Loucy (cell line): ENCODE data around the gene TMSB10.

ENCODE experiments used
- H2AFZ ChIP-seq: fragments of 200-600 bp; sonication (generic); 2 replicates; pipeline ENCODE4 v1.6.0; 2016; ENCODE audit warnings: antibody characterized with exemption, mild to moderate bottlenecking, low read length, moderate library complexity
- H3F3A ChIP-seq: fragments of 200-600 bp; 2 replicates; pipeline ENCODE4 v1.6.0; 2016; ENCODE audit warnings: antibody characterized with exemption, low read depth, mild to moderate bottlenecking
- H3K27me3 ChIP-seq: fragments of 200-600 bp; sonication (generic); 2 replicates; pipeline ENCODE4 v1.6.1; 2014; ENCODE audit warnings: low read length, mild to moderate bottlenecking; ENCODE audit not compliant: insufficient read depth, poor library complexity, severe bottlenecking
- H3K36me3 ChIP-seq: fragments of 200-600 bp; sonication (generic); 2 replicates; pipeline ENCODE4 v1.6.1; 2016; ENCODE audit warnings: low read length; ENCODE audit not compliant: insufficient read depth
- H3K4me1 ChIP-seq: fragments of 200-600 bp; sonication (generic); 2 replicates; pipeline ENCODE4 v1.5.1; 2014; ENCODE audit warnings: low read length, mild to moderate bottlenecking; ENCODE audit not compliant: insufficient read depth, poor library complexity, severe bottlenecking
- H3K4me2 ChIP-seq: fragments of 200-600 bp; sonication (generic); 2 replicates; pipeline ENCODE4 v1.6.0; 2014; ENCODE audit warnings: antibody characterized with exemption, low read length, low read depth, mild to moderate bottlenecking; ENCODE audit not compliant: poor library complexity, severe bottlenecking
- H3K4me3 ChIP-seq: fragments of 200-600 bp; sonication (generic); 2 replicates; pipeline ENCODE4 v1.5.1; 2014; ENCODE audit warnings: low read length, mild to moderate bottlenecking, mixed read lengths; ENCODE audit not compliant: poor library complexity, severe bottlenecking
- H3K79me2 ChIP-seq: fragments of 200-600 bp; sonication (generic); 2 replicates; pipeline ENCODE4 v1.6.1; 2014; ENCODE audit warnings: low read length; ENCODE audit not compliant: insufficient read depth
- H3K9ac ChIP-seq: fragments of 200-600 bp; sonication (generic); 2 replicates; pipeline ENCODE4 v1.6.0; 2014; ENCODE audit warnings: mild to moderate bottlenecking, low read depth, low read length, moderate library complexity; ENCODE audit not compliant: poor library complexity, severe bottlenecking
- H3K9me2 ChIP-seq: fragments of 200-600 bp; sonication (generic); replicated peaks from 2 replicates; pipeline ENCODE4 v1.6.1; 2016; ENCODE audit warnings: low read depth, low read length, mixed read lengths
- H3K9me3 ChIP-seq: fragments of 200-600 bp; sonication (generic); 2 replicates; pipeline ENCODE4 v1.6.1; 2014; ENCODE audit warnings: mild to moderate bottlenecking, antibody characterized with exemption, low read length, low read depth; ENCODE audit not compliant: insufficient read depth
- H4K20me1 ChIP-seq: fragments of 200-600 bp; sonication (generic); 2 replicates; pipeline ENCODE4 v1.6.0; 2014; ENCODE audit warnings: antibody characterized with exemption, low read length, mild to moderate bottlenecking; ENCODE audit not compliant: insufficient read depth, poor library complexity, severe bottlenecking
- CTCF ChIP-seq: fragments of 200-600 bp; sonication (generic); conservative IDR thresholded peaks from 2 replicates; pipeline ENCODE4 v1.5.1; 2014; ENCODE audit warnings: mild to moderate bottlenecking, antibody characterized with exemption, low read length
- EZH2phosphoT487 ChIP-seq: fragments of 200-600 bp; IDR thresholded peaks from 2 replicates; pipeline ENCODE4 v1.6.1; 2018; ENCODE audit warnings: antibody characterized with exemption, mild to moderate bottlenecking, moderate library complexity, borderline replicate concordance

The TMSB10 gene

GRCh38 chr2:84905181-84906107, at the start of gene TMSB10:
TMSB10 (plus strand) TSS chr2:84905656.
- H3K4me2 ChIP-seq = peak within 1 kb of the TSS; percentile 85
- H3K27me3 ChIP-seq = no peaks in the 10 kb centered on the region
- peaks cover 28% of the 10 kb centered on the region for H3K79me2 ChIP-seq
- H3K9ac ChIP-seq = peak within 1 kb of the TSS; percentile 95
- no peaks in the 10 kb centered on the region for H3K9me3 ChIP-seq
- H2AFZ ChIP-seq = peak within 1 kb of the TSS; percentile 94
- peaks cover 25% of the 10 kb centered on the region for H3K4me1 ChIP-seq
- peak within 1 kb of the TSS; percentile 87 for H3K4me3 ChIP-seq
- H3F3A ChIP-seq = no peaks in the 10 kb centered on the region; the same call in 1 of the 2 replicates
- no peak for TF ChIP-seq EZH2phosphoT487
- TF ChIP-seq CTCF = peak; percentile 29
- peaks cover 25% of the 10 kb centered on the region for H4K20me1 ChIP-seq
- H3K36me3 ChIP-seq = no peaks in the 10 kb centered on the region
- no peaks in the 10 kb centered on the region for H3K9me2 ChIP-seq

DNA sequence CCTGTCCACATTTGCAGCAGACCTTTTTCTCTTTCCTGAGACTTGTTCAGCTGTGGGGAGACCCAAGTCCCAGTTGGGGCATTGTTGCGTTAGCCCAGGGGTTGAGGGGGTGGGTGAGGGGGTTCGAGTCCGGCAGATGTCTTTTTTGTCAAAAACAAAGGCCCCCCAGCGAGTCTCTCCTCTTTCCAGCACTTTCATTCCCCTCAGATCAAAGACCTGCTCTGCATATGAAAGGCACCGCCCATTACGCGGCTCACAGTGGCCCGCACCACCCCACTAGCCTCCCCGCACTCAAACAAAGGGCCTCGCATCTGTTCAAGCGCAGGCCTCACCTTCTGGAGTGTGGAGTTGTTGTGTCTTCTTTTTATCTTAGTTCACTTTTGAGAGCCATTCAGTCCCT, 49.7 kb upstream of the TMSB10 start:
- no peaks in the 10 kb centered on the region for H3K9me2 ChIP-seq
- no peak overlapping the region for H3K4me2 ChIP-seq
- no peaks in the 10 kb centered on the region for H3K4me1 ChIP-seq
- no peaks in the 10 kb centered on the region for H3F3A ChIP-seq
- TF ChIP-seq EZH2phosphoT487 = no peak
- TF ChIP-seq CTCF = no peak
- H4K20me1 ChIP-seq = no peaks in the 10 kb centered on the region
- no peak overlapping the region for H3K4me3 ChIP-seq
- no peaks in the 10 kb centered on the region for H3K36me3 ChIP-seq
- peaks cover 22% of the 10 kb centered on the region for H3K27me3 ChIP-seq
- no peak overlapping the region for H2AFZ ChIP-seq
- H3K9me3 ChIP-seq = no peaks in the 10 kb centered on the region; the same call in 1 of the 2 replicates
- H3K79me2 ChIP-seq = no peaks in the 10 kb centered on the region
- H3K9ac ChIP-seq = no peak overlapping the region

GRCh38 chr2:84856787-84857186, 48.7 kb upstream of the TMSB10 start:
- H3K9me2 ChIP-seq = no peaks in the 10 kb centered on the region
- H3K36me3 ChIP-seq = no peaks in the 10 kb centered on the region
- no peak overlapping the region for H3K4me3 ChIP-seq
- TF ChIP-seq CTCF (no peak), EZH2phosphoT487 (no peak)
- H2AFZ ChIP-seq = no peak overlapping the region
- no peak overlapping the region for H3K9ac ChIP-seq
- no peaks in the 10 kb centered on the region; the same call in 1 of the 2 replicates for H3K9me3 ChIP-seq
- H3F3A ChIP-seq = no peaks in the 10 kb centered on the region
- H3K79me2 ChIP-seq = no peaks in the 10 kb centered on the region
- no peak overlapping the region for H3K4me2 ChIP-seq
- peaks cover 16% of the 10 kb centered on the region for H3K27me3 ChIP-seq
- H4K20me1 ChIP-seq = no peaks in the 10 kb centered on the region
- H3K4me1 ChIP-seq = no peaks in the 10 kb centered on the region
